OCI-LY3 (cell line): ENCODE data around the gene ACAN.

Experiments
- H2AFZ ChIP-seq: fragments of 200-600, 300-600 bp; shearing (Covaris generic); 2 replicates; pipeline ENCODE4 v1.6.0; 2014; ENCODE audit warnings: antibody characterized with exemption, low read depth, low read length
- H3K27ac ChIP-seq: fragments of 200-600, 300-600 bp; sonication (generic); 2 replicates; pipeline ENCODE4 v1.5.1; 2014; ENCODE audit warnings: mild to moderate bottlenecking, low read length, moderate library complexity, mixed read lengths
- H3K27me3 ChIP-seq: fragments of 200-600, 300-600 bp; sonication (generic); 2 replicates; pipeline ENCODE4 v1.6.1; 2014; ENCODE audit warnings: low read depth, low read length, mixed read lengths
- H3K36me3 ChIP-seq: fragments of 200-600, 300-600 bp; sonication (generic); replicated peaks from 2 replicates; pipeline ENCODE3; 2014; ENCODE audit warnings: low read depth, low read length, mixed read lengths
- H3K4me1 ChIP-seq: fragments of 300-600, 200-600 bp; sonication (generic); 2 replicates; pipeline ENCODE4 v1.6.1; 2014; ENCODE audit warnings: low read length, mixed read lengths
- H3K4me2 ChIP-seq: fragments of 200-600, 300-600 bp; sonication (generic); 2 replicates; pipeline ENCODE4 v1.6.1; 2014; ENCODE audit warnings: low read length, mixed read lengths
- H3K4me3 ChIP-seq: fragments of 300-600, 200-600 bp; sonication (generic); 2 replicates; pipeline ENCODE4 v1.5.1; 2014; ENCODE audit warnings: antibody characterized with exemption, mild to moderate bottlenecking, low read length, moderate library complexity
- H3K79me2 ChIP-seq: fragments of 300-600, 200-600 bp; shearing (Covaris generic); 2 replicates; pipeline ENCODE4 v1.6.1; 2014; ENCODE audit warnings: mild to moderate bottlenecking, low read length, mixed read lengths
- H3K9ac ChIP-seq: fragments of 300-600, 200-600 bp; shearing (Covaris generic); 2 replicates; pipeline ENCODE4 v1.6.0; 2014; ENCODE audit warnings: mild to moderate bottlenecking, low read length, moderate library complexity
- H3K9me3 ChIP-seq: fragments of 200-600, 300-600 bp; shearing (Covaris generic); 2 replicates; pipeline ENCODE4 v1.6.1; 2014; ENCODE audit warnings: low read length, mixed read lengths; ENCODE audit not compliant: insufficient read depth
- H4K20me1 ChIP-seq: fragments of 200-600, 300-600 bp; sonication (generic); 2 replicates; pipeline ENCODE4 v1.6.1; 2016; ENCODE audit warnings: low read length, mixed read lengths; ENCODE audit not compliant: insufficient read depth
- EZH2phosphoT487 ChIP-seq: fragments of 200-600 bp; shearing (Covaris generic); IDR thresholded peaks from 2 replicates; pipeline ENCODE4 v1.6.1; 2018; ENCODE audit warnings: antibody characterized with exemption, mixed run types, low read depth
- TF ChIP-seq, protein P1 (sequence below): fragments of 200-600, 300-600 bp; sonication (generic); IDR thresholded peaks from 2 replicates; pipeline ENCODE4 v1.5.1; 2014; ENCODE audit warnings: antibody characterized with exemption, low read length, low read depth

The ACAN gene

DNA sequence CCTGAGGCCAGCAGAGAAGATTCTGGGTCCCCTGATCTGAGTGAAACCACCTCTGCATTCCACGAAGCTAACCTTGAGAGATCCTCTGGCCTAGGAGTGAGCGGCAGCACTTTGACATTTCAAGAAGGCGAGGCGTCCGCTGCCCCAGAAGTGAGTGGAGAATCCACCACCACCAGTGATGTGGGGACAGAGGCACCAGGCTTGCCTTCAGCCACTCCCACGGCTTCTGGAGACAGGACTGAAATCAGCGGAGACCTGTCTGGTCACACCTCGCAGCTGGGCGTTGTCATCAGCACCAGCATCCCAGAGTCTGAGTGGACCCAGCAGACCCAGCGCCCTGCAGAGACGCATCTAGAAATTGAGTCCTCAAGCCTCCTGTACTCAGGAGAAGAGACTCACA lies 55.7 kb downstream of the ACAN start:
- Histone ChIP-seq H3K27ac (no peak overlapping the region), H3K79me2 (no peaks in the 10 kb centered on the region), H3K4me3 (no peak overlapping the region), H3K9me3 (peaks cover 11% of the 10 kb centered on the region), H3K4me1 (no peaks in the 10 kb centered on the region), H3K9ac (no peak overlapping the region), H4K20me1 (no peaks in the 10 kb centered on the region), H2AFZ (no peak overlapping the region), H3K27me3 (peaks cover 17% of the 10 kb centered on the region), H3K36me3 (no peaks in the 10 kb centered on the region), H3K4me2 (no peak overlapping the region)
- TF ChIP-seq, protein P1, sequence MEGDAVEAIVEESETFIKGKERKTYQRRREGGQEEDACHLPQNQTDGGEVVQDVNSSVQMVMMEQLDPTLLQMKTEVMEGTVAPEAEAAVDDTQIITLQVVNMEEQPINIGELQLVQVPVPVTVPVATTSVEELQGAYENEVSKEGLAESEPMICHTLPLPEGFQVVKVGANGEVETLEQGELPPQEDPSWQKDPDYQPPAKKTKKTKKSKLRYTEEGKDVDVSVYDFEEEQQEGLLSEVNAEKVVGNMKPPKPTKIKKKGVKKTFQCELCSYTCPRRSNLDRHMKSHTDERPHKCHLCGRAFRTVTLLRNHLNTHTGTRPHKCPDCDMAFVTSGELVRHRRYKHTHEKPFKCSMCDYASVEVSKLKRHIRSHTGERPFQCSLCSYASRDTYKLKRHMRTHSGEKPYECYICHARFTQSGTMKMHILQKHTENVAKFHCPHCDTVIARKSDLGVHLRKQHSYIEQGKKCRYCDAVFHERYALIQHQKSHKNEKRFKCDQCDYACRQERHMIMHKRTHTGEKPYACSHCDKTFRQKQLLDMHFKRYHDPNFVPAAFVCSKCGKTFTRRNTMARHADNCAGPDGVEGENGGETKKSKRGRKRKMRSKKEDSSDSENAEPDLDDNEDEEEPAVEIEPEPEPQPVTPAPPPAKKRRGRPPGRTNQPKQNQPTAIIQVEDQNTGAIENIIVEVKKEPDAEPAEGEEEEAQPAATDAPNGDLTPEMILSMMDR: no peak
- TF ChIP-seq EZH2phosphoT487: no peak

DNA sequence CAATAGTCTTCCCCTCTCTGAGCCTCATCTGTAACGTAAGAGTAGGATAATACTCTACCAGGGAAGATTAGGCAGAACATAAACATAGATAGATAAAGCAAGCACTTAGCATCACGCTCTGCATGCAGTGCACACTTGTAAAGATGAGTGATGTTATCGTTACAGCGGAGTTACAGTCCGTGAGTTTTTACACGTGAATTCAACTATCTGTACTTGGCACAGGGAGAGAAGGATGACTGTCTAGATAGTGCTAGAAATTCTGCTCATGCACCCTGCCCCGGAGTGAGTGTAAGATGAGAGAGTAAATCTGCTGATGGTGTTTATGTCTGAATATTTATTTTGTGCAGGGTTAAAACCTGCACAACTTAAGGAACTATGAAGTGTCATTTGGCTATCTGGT lies 56.3 kb downstream of the ACAN start:
- Histone ChIP-seq H3K4me1 (no peaks in the 10 kb centered on the region), H3K4me2 (no peak overlapping the region), H3K27me3 (peaks cover 17% of the 10 kb centered on the region), H3K27ac (no peak overlapping the region), H3K36me3 (no peaks in the 10 kb centered on the region), H3K9me3 (peaks cover 5% of the 10 kb centered on the region), H3K9ac (no peak overlapping the region), H3K4me3 (no peak overlapping the region), H3K79me2 (no peaks in the 10 kb centered on the region), H2AFZ (no peak overlapping the region), H4K20me1 (no peaks in the 10 kb centered on the region)
- TF ChIP-seq EZH2phosphoT487: no peak
- TF ChIP-seq, protein P1: no peak

DNA sequence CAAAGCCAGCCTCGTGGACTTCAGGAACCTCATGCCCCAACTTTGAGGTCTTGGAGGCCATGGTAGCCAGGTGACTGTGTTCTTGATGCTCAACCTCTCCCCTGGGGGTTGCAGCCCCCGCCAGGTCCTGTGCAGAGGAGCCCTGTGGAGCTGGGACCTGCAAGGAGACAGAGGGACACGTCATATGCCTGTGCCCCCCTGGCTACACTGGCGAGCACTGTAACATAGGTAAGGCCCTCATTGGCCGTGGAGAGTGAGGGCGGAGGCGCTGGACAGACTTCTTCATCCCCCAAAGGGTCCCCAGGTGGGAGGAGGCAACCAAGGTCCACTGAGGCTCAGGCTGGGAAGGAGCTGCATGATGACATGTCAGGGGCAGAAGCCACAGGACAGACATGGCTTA lies 57.0 kb downstream of the ACAN start:
- Histone ChIP-seq H3K27me3 (peaks cover 17% of the 10 kb centered on the region), H3K4me2 (no peak overlapping the region), H3K36me3 (no peaks in the 10 kb centered on the region), H4K20me1 (no peaks in the 10 kb centered on the region), H2AFZ (no peak overlapping the region), H3K9ac (no peak overlapping the region), H3K4me3 (no peak overlapping the region), H3K27ac (no peak overlapping the region), H3K9me3 (no peaks in the 10 kb centered on the region), H3K4me1 (no peaks in the 10 kb centered on the region), H3K79me2 (no peaks in the 10 kb centered on the region)
- no peak for TF ChIP-seq EZH2phosphoT487
- TF ChIP-seq, protein P1: no peak

DNA sequence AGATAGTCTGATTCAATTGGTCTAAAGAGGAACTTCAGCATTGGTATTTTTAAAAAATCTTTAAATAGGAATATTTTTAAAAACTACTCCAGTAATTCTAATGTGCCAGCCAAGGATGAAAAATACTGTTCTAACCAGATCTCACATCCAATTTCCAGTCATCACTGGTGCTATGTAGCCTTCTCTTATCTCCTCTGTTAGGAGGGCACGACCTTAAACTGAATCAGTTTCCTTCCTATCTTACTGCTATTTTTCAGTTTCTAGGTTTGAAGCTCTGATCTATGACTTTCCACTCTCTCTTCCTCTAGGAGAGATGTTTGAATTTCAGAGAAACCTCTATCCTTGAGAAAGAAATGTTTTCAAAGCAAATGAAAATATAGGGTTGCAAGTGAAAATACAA lies 60.2 kb downstream of the ACAN start:
- Histone ChIP-seq H2AFZ (no peak overlapping the region), H3K4me2 (no peak overlapping the region), H3K27me3 (peaks cover 30% of the 10 kb centered on the region), H3K4me3 (no peak overlapping the region), H3K36me3 (no peaks in the 10 kb centered on the region), H3K4me1 (no peaks in the 10 kb centered on the region), H4K20me1 (no peaks in the 10 kb centered on the region), H3K27ac (no peak overlapping the region), H3K79me2 (no peaks in the 10 kb centered on the region), H3K9ac (no peak overlapping the region), H3K9me3 (no peaks in the 10 kb centered on the region)
- no peak for TF ChIP-seq EZH2phosphoT487
- TF ChIP-seq, protein P1: no peak
